NB4 (cell line): ENCODE results near the gene S100A1.

Source experiments
- DNase-seq: peaks from one replicate; pipeline ENCODE4 v3.0.0; 2010; ENCODE audit warnings: low read depth
- H3K4me3 ChIP-seq: one replicate; pipeline ENCODE4 v1.5.1; 2011; ENCODE audit warnings: mild to moderate bottlenecking, low read depth, low read length, moderate library complexity
- CTCF ChIP-seq: IDR thresholded peaks from one replicate; pipeline ENCODE4 v1.5.1; 2012; ENCODE audit warnings: low read depth, low read length
- MAX ChIP-seq: IDR thresholded peaks from 2 replicates; pipeline ENCODE4 v1.6.1; 2011; ENCODE audit warnings: low read depth, low read length
- MYC ChIP-seq: IDR thresholded peaks from 2 replicates; pipeline ENCODE4 v1.6.1; 2011; ENCODE audit warnings: low read depth, low read length
- POLR2A ChIP-seq: IDR thresholded peaks from 2 replicates; pipeline ENCODE4 v1.6.1; 2011; ENCODE audit warnings: mild to moderate bottlenecking; ENCODE audit not compliant: insufficient read length; ENCODE audit errors: extremely low read depth

Gene S100A1

GRCh38 chr1:153649863-153650235 lies 21.6 kb downstream of the S100A1 start:
- H3K4me3 ChIP-seq, result no peak overlapping the region
- no peak for DNase-seq
- no peak; the same call in 1 of the 2 replicates for TF ChIP-seq MYC
- peak; percentile 4 for TF ChIP-seq POLR2A

- no peak for TF ChIP-seq CTCF
- TF ChIP-seq POLR2A, result no peak
- TF ChIP-seq MAX, result no peak
- no peak for TF ChIP-seq MYC
- no peak overlapping the region for H3K4me3 ChIP-seq
- no peak for DNase-seq
These were observed 23.5 kb downstream of the S100A1 start for GRCh38 chr1:153651771-153652170.

- no peak for DNase-seq
- no peak overlapping the region for H3K4me3 ChIP-seq
- no peak for TF ChIP-seq MAX
- TF ChIP-seq CTCF, result no peak
- TF ChIP-seq POLR2A, result no peak
- TF ChIP-seq MYC, result no peak
These were observed 24.7 kb downstream of the S100A1 start for GRCh38 chr1:153652805-153653500.

- no peak for DNase-seq
- H3K4me3 ChIP-seq, result no peak overlapping the region
- TF ChIP-seq MAX, result no peak
- TF ChIP-seq POLR2A, result no peak
- no peak for TF ChIP-seq MYC
- TF ChIP-seq CTCF, result no peak
These were observed 27.1 kb downstream of the S100A1 start for GRCh38 chr1:153655333-153655732.

- peak; percentile 92 for DNase-seq
- peak within 1 kb of the TSS; percentile 92 for H3K4me3 ChIP-seq
- TF ChIP-seq MAX (peak; percentile 42; the same call in 1 of the 2 replicates), MYC (no peak), POLR2A (peak; percentile 64)
These were observed 30.4 kb downstream of the S100A1 start, which contains the start of gene SNAPIN for GRCh38 chr1:153658400-153659174. Gene SNAPIN, plus strand, starts transcription at chr1:153658703. Its CDS starts 41 bp downstream, at chr1:153658744.

- no peak for DNase-seq
- TF ChIP-seq CTCF (no peak), MAX (no peak), MYC (no peak), POLR2A (no peak)
- peak overlapping the region; percentile 92 for H3K4me3 ChIP-seq
These were observed 30.9 kb downstream of the S100A1 start for GRCh38 chr1:153659175-153659534.
